Activated T-cell treated with anti-CD3 and anti-CD28 coated beads for 24 hours (primary cell): ENCODE measurements around the gene RBM12.

Experiments
- DNase-seq: peaks from one replicate; pipeline ENCODE4 v3.0.0-alpha.2; 2020; ENCODE audit warnings: low read depth

RBM12 gene

GRCh38 chr20:35653893-35654292 lies 10.8 kb downstream of the RBM12 start:
- DNase-seq: no peak

GRCh38 chr20:35653430-35653734 lies 11.3 kb downstream of the RBM12 start:
- no peak for DNase-seq

GRCh38 chr20:35652641-35653429 lies 11.9 kb downstream of the RBM12 start:
- no peak for DNase-seq

GRCh38 chr20:35651958-35652357 lies 12.7 kb downstream of the RBM12 start:
- no peak for DNase-seq

GRCh38 chr20:35650632-35651031 lies 14.1 kb downstream of the RBM12 start:
- no peak for DNase-seq

- DNase-seq: no peak
These were observed 15.9 kb downstream of the RBM12 start for GRCh38 chr20:35648836-35649235.

- no peak for DNase-seq
These were observed 19.9 kb downstream of the RBM12 start for GRCh38 chr20:35644806-35645205.

- DNase-seq: no peak
These were observed 21.7 kb downstream of the RBM12 start for GRCh38 chr20:35643045-35643444.

GRCh38 chr20:35641743-35642142 lies 23.0 kb downstream of the RBM12 start:
- DNase-seq: no peak

- no peak for DNase-seq
These were observed 24.0 kb downstream of the RBM12 start for GRCh38 chr20:35640724-35641123.

GRCh38 chr20:35638751-35639150 lies 25.9 kb downstream of the RBM12 start:
- no peak for DNase-seq

- DNase-seq: no peak
These were observed 27.4 kb downstream of the RBM12 start for GRCh38 chr20:35637276-35637675.

- no peak for DNase-seq
These were observed 28.6 kb downstream of the RBM12 start for GRCh38 chr20:35636095-35636494.

- no peak for DNase-seq
These were observed 29.0 kb downstream of the RBM12 start for GRCh38 chr20:35635652-35636051.

- no peak for DNase-seq
These were observed 32.1 kb downstream of the RBM12 start for GRCh38 chr20:35632539-35633115.

GRCh38 chr20:35630636-35631035 lies 34.1 kb downstream of the RBM12 start:
- DNase-seq: no peak

GRCh38 chr20:35629427-35630145 lies 35.1 kb downstream of the RBM12 start:
- DNase-seq: no peak

- no peak for DNase-seq
These were observed 37.6 kb downstream of the RBM12 start for GRCh38 chr20:35627121-35627520.

- no peak for DNase-seq
These were observed 38.2 kb downstream of the RBM12 start for GRCh38 chr20:35626386-35627001.

GRCh38 chr20:35625584-35626385 lies 38.9 kb downstream of the RBM12 start:
- DNase-seq: no peak

GRCh38 chr20:35621560-35621946 lies 43.1 kb downstream of the RBM12 start:
- no peak for DNase-seq
